ENCODE data around the gene DNAJC1. TPM values are rescaled to one million over a fixed set of nuclear protein-coding genes. Genes with fewer than 3 reads are reported as not detected.

DNAJC1 gene
- total RNA-seq, 1 experiment from 2014 or later = 12.9 TPM

GRCh38 chr10:22010539-22010938 is 7.0 kb upstream of the DNAJC1 start:
- Histone ChIP-seq H3K9me3 (ENCODE audit: control insufficient read depth, insufficient read depth, low read depth, low read length) (no peaks in the 10 kb centered on the region; the same call in 1 of the 2 replicates), H3K27me3 (ENCODE audit: control insufficient read depth, insufficient read depth, low read length) (no peaks in the 10 kb centered on the region), H3K36me3 (ENCODE audit: control insufficient read depth, insufficient read depth, low read length) (no peaks in the 10 kb centered on the region), H3K4me3 (ENCODE audit: low read depth in 2 of 2, low read length in 2 of 2) (no peak overlapping the region), H3K4me1 (ENCODE audit: control insufficient read depth, insufficient read depth, low read length) (no peaks in the 10 kb centered on the region), H3K27ac (ENCODE audit: low read length) (no peak overlapping the region)
- DNase-seq (ENCODE audit: low read depth, low spot score) (no peak), ATAC-seq (no peak)
- CTCF ChIA-PET = interaction anchor here (0.6 kb wide), 1 partner anchor 488 kb away, joined by 3 read pairs; no protein-coding TSS in a partner anchor
- in situ Hi-C loops (cut with HindIII; ENCODE audit: low pct_unique_long_range_greater_than_20kb, low sequenced_read_pairs) (no loop called here), intact Hi-C loops (cut with micrococcal nuclease; ENCODE audit: unreplicated experiment) (no loop called here)
- no TSS peak for BruUV-seq (replicated peaks)
- POLR2A ChIA-PET = no interaction called here
- TF ChIP-seq, protein P1, sequence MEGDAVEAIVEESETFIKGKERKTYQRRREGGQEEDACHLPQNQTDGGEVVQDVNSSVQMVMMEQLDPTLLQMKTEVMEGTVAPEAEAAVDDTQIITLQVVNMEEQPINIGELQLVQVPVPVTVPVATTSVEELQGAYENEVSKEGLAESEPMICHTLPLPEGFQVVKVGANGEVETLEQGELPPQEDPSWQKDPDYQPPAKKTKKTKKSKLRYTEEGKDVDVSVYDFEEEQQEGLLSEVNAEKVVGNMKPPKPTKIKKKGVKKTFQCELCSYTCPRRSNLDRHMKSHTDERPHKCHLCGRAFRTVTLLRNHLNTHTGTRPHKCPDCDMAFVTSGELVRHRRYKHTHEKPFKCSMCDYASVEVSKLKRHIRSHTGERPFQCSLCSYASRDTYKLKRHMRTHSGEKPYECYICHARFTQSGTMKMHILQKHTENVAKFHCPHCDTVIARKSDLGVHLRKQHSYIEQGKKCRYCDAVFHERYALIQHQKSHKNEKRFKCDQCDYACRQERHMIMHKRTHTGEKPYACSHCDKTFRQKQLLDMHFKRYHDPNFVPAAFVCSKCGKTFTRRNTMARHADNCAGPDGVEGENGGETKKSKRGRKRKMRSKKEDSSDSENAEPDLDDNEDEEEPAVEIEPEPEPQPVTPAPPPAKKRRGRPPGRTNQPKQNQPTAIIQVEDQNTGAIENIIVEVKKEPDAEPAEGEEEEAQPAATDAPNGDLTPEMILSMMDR (IDR thresholded peaks at IDR 0.05) = no peak
- no peak for TF ChIP-seq POLR2AphosphoS5 (IDR thresholded peaks at IDR 0.05; ENCODE audit: low read depth, low read length)
- TF ChIP-seq, protein P2, sequence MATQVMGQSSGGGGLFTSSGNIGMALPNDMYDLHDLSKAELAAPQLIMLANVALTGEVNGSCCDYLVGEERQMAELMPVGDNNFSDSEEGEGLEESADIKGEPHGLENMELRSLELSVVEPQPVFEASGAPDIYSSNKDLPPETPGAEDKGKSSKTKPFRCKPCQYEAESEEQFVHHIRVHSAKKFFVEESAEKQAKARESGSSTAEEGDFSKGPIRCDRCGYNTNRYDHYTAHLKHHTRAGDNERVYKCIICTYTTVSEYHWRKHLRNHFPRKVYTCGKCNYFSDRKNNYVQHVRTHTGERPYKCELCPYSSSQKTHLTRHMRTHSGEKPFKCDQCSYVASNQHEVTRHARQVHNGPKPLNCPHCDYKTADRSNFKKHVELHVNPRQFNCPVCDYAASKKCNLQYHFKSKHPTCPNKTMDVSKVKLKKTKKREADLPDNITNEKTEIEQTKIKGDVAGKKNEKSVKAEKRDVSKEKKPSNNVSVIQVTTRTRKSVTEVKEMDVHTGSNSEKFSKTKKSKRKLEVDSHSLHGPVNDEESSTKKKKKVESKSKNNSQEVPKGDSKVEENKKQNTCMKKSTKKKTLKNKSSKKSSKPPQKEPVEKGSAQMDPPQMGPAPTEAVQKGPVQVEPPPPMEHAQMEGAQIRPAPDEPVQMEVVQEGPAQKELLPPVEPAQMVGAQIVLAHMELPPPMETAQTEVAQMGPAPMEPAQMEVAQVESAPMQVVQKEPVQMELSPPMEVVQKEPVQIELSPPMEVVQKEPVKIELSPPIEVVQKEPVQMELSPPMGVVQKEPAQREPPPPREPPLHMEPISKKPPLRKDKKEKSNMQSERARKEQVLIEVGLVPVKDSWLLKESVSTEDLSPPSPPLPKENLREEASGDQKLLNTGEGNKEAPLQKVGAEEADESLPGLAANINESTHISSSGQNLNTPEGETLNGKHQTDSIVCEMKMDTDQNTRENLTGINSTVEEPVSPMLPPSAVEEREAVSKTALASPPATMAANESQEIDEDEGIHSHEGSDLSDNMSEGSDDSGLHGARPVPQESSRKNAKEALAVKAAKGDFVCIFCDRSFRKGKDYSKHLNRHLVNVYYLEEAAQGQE (IDR thresholded peaks at IDR 0.05; ENCODE audit: insufficient read depth in 1 of 2, low read depth in 2 of 2, low read length in 1 of 2) = no peak
- TF ChIP-seq TCF7L2 (IDR thresholded peaks at IDR 0.05; ENCODE audit: low read depth, low read length) = no peak
- TF ChIP-seq SIN3A (IDR thresholded peaks at IDR 0.05; ENCODE audit: borderline replicate concordance, insufficient read depth, low read depth, low read length) = no peak

- intact Hi-C loops (cut with micrococcal nuclease; ENCODE audit: unreplicated experiment) (loop anchor here (10.0 kb wide), 1 partner anchor 218 kb away; no protein-coding TSS in a partner anchor), in situ Hi-C loops (cut with HindIII; ENCODE audit: low pct_unique_long_range_greater_than_20kb, low sequenced_read_pairs) (no loop called here)
- POLR2A ChIA-PET = no interaction called here
- no peak for ATAC-seq
- no peaks in the 10 kb centered on the region for H3K27me3 ChIP-seq (ENCODE audit: control insufficient read depth, insufficient read depth, low read length)
- peaks cover 3% of the 10 kb centered on the region; the same call in 1 of the 2 replicates for H3K4me1 ChIP-seq (ENCODE audit: control insufficient read depth, insufficient read depth, low read length)
- TF ChIP-seq SIN3A (IDR thresholded peaks at IDR 0.05; ENCODE audit: borderline replicate concordance, insufficient read depth, low read depth, low read length) (no peak), TCF7L2 (IDR thresholded peaks at IDR 0.05; ENCODE audit: low read depth, low read length) (no peak), POLR2AphosphoS5 (IDR thresholded peaks at IDR 0.05; ENCODE audit: low read depth, low read length) (no peak)
- TF ChIP-seq, protein P1 (IDR thresholded peaks at IDR 0.05) = no peak
- TF ChIP-seq, protein P2 (IDR thresholded peaks at IDR 0.05; ENCODE audit: insufficient read depth in 1 of 2, low read depth in 2 of 2, low read length in 1 of 2) = no peak
- DNase-seq (ENCODE audit: low read depth, low spot score) = no peak
- CTCF ChIA-PET = no interaction called here
- H3K4me3 ChIP-seq (ENCODE audit: low read depth in 2 of 2, low read length in 2 of 2) = no peak overlapping the region
- BruUV-seq (replicated peaks) = no TSS peak
- H3K36me3 ChIP-seq (ENCODE audit: control insufficient read depth, insufficient read depth, low read length) = no peaks in the 10 kb centered on the region; the same call in 1 of the 2 replicates
- H3K27ac ChIP-seq (ENCODE audit: low read length) = no peak overlapping the region
- no peaks in the 10 kb centered on the region; the same call in 1 of the 2 replicates for H3K9me3 ChIP-seq (ENCODE audit: control insufficient read depth, insufficient read depth, low read depth, low read length)
Measured at GRCh38 chr10:22006379-22006884, 2.9 kb upstream of the DNAJC1 start.

All from Panc1 (cell line).